SK-N-SH treated with all-trans-retinoic acid at 6 μM for 48 hours (cell line): Measurements from ENCODE around the gene CIPC.

Experiments
- ATAC-seq: fragments of 200-7000 bp; cut with Tn5 transposase; 3 replicates; pipeline ENCODE4 v1.9.1; 2020; ENCODE audit warnings: mild to moderate bottlenecking, moderate library complexity
- ARNTL ChIP-seq: fragments of 450-650 bp; formaldehyde crosslinking; IDR thresholded peaks from 2 replicates; pipeline ENCODE4 v1.5.0; 2020; ENCODE audit warnings: low read depth, mild to moderate bottlenecking, moderate library complexity, borderline replicate concordance
- BACH2 ChIP-seq: fragments of 250-450 bp; sonication (Bioruptor Pico); IDR thresholded peaks from 2 replicates; pipeline ENCODE4 v1.9.0; 2021; ENCODE audit warnings: mild to moderate bottlenecking, borderline replicate concordance
- CREB5 ChIP-seq: fragments of 250-450 bp; sonication (Bioruptor Pico); IDR thresholded peaks from 2 replicates; pipeline ENCODE4 v1.5.1; 2020; ENCODE audit warnings: low read depth, mild to moderate bottlenecking, moderate library complexity
- CSDC2 ChIP-seq: fragments of 250-450 bp; sonication (Bioruptor Pico); IDR thresholded peaks from 2 replicates; pipeline ENCODE4 v1.5.0; 2020; ENCODE audit warnings: mild to moderate bottlenecking, moderate library complexity
- CSRNP3 ChIP-seq: fragments of 250-450 bp; sonication (Bioruptor Pico); IDR thresholded peaks from 2 replicates; pipeline ENCODE4 v1.5.1; 2021; ENCODE audit warnings: mild to moderate bottlenecking, moderate library complexity
- ESRRG ChIP-seq: fragments of 250-450 bp; sonication (Bioruptor Pico); IDR thresholded peaks from 2 replicates; pipeline ENCODE4 v1.6.1; 2021; ENCODE audit warnings: mild to moderate bottlenecking
- GLIS3 ChIP-seq: fragments of 250-450 bp; sonication (Bioruptor Pico); IDR thresholded peaks from 2 replicates; pipeline ENCODE4 v1.5.0; 2020; ENCODE audit warnings: mild to moderate bottlenecking, moderate library complexity
- ISL1 ChIP-seq: fragments of 250-450 bp; sonication (Bioruptor Pico); IDR thresholded peaks from 2 replicates; pipeline ENCODE4 v2.1.2; 2022; ENCODE audit warnings: mild to moderate bottlenecking, moderate library complexity
- OSR1 ChIP-seq: fragments of 250-450 bp; sonication (Bioruptor Pico); IDR thresholded peaks from 2 replicates; pipeline ENCODE4 v1.8.0; 2022; ENCODE audit warnings: moderate library complexity, mild to moderate bottlenecking, inconsistent platforms
- PPARA ChIP-seq: fragments of 250-450 bp; sonication (Bioruptor Pico); IDR thresholded peaks from 2 replicates; pipeline ENCODE4 v1.5.0; 2020; ENCODE audit warnings: mild to moderate bottlenecking, borderline replicate concordance
- RARB ChIP-seq: fragments of 250-450 bp; sonication (Bioruptor Pico); IDR thresholded peaks from 2 replicates; pipeline ENCODE4 v1.8.0; 2021; ENCODE audit warnings: mild to moderate bottlenecking, moderate library complexity
- SNAI2 ChIP-seq: fragments of 250-450 bp; sonication (Bioruptor Pico); IDR thresholded peaks from 2 replicates; pipeline ENCODE4 v1.5.0; 2020; ENCODE audit warnings: mild to moderate bottlenecking, moderate library complexity
- TCF4 ChIP-seq: fragments of 250-450 bp; sonication (Bioruptor Pico); IDR thresholded peaks from 2 replicates; pipeline ENCODE4 v1.8.0; 2021; ENCODE audit warnings: mild to moderate bottlenecking, moderate library complexity, borderline replicate concordance
- TOX ChIP-seq: fragments of 250-450 bp; sonication (Bioruptor Pico); IDR thresholded peaks from 2 replicates; pipeline ENCODE4 v1.8.0; 2021; ENCODE audit warnings: mild to moderate bottlenecking, moderate library complexity, borderline replicate concordance
- TSHZ2 ChIP-seq: fragments of 250-450 bp; sonication (Bioruptor Pico); IDR thresholded peaks from 2 replicates; pipeline ENCODE4 v1.5.0; 2020; ENCODE audit warnings: mild to moderate bottlenecking, moderate library complexity
- ZC3H10 ChIP-seq: fragments of 250-450 bp; sonication (Bioruptor Pico); IDR thresholded peaks from 2 replicates; pipeline ENCODE4 v1.5.1; 2021; ENCODE audit warnings: mild to moderate bottlenecking, moderate library complexity
- ZFP3 ChIP-seq: fragments of 250-450 bp; sonication (Bioruptor Pico); IDR thresholded peaks from 2 replicates; pipeline ENCODE4 v1.5.0; 2020; ENCODE audit warnings: mild to moderate bottlenecking, moderate library complexity
- ZFP30 ChIP-seq: fragments of 450-650 bp; formaldehyde crosslinking; IDR thresholded peaks from 2 replicates; pipeline ENCODE4 v1.5.0; 2022; ENCODE audit warnings: mild to moderate bottlenecking, moderate library complexity
- ZNF565 ChIP-seq: fragments of 450-650 bp; formaldehyde crosslinking; conservative IDR thresholded peaks from 2 replicates; pipeline ENCODE4 v1.5.0; 2020; ENCODE audit warnings: low read depth, mild to moderate bottlenecking, moderate library complexity
- ZNF70 ChIP-seq: fragments of 450-650 bp; formaldehyde crosslinking; IDR thresholded peaks from 2 replicates; pipeline ENCODE4 v1.5.0; 2020; ENCODE audit warnings: mild to moderate bottlenecking, moderate library complexity
- ZNF8 ChIP-seq: fragments of 450-650 bp; formaldehyde crosslinking; IDR thresholded peaks from 2 replicates; pipeline ENCODE4 v1.5.0; 2020; ENCODE audit warnings: mild to moderate bottlenecking, moderate library complexity
- TF ChIP-seq, protein P1 (sequence below): fragments of 250-450 bp; sonication (Bioruptor Pico); IDR thresholded peaks from 2 replicates; pipeline ENCODE4 v1.8.0; 2020; ENCODE audit warnings: mild to moderate bottlenecking, moderate library complexity, borderline replicate concordance

CIPC gene

GRCh38 chr14:77106666-77107065 lies 8.6 kb downstream of the CIPC start:
- no peak for TF ChIP-seq BACH2 (CRISPR knock-in tag)
- TF ChIP-seq TCF4 (CRISPR knock-in tag): no peak
- TF ChIP-seq GLIS3 (CRISPR knock-in tag): no peak
- no peak for TF ChIP-seq ZFP30 (CRISPR knock-in tag)
- TF ChIP-seq RARB (CRISPR knock-in tag): no peak
- TF ChIP-seq ZFP3 (CRISPR knock-in tag): no peak
- TF ChIP-seq ZNF565 (CRISPR knock-in tag): no peak
- no peak for TF ChIP-seq ARNTL (CRISPR knock-in tag)

DNA sequence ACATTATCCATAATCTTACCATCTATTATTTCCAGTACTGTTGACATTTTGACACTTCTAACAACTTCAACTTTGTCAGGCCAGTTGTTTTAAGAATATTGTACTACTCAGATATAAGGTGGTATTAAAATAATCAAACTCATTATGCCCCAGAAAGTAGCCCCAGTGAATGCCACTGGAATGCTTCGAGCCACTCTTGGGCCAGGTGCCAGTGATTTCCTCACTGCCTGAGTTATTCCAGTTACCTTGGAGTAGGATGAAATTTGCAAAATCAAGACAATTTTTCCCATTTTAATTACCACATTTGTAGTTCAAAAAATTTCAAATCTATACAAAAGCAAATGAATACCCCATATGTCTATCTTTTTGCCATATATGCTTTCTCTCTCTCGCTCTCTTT lies 9.2 kb downstream of the CIPC start:
- TF ChIP-seq ZC3H10 (CRISPR knock-in tag) (no peak), ZNF70 (CRISPR knock-in tag) (no peak), SNAI2 (CRISPR knock-in tag) (no peak)
- no peak for ATAC-seq

More at GRCh38 chr14:77106666-77107065, 8.6 kb downstream of the CIPC start:
- ATAC-seq: no peak

DNA sequence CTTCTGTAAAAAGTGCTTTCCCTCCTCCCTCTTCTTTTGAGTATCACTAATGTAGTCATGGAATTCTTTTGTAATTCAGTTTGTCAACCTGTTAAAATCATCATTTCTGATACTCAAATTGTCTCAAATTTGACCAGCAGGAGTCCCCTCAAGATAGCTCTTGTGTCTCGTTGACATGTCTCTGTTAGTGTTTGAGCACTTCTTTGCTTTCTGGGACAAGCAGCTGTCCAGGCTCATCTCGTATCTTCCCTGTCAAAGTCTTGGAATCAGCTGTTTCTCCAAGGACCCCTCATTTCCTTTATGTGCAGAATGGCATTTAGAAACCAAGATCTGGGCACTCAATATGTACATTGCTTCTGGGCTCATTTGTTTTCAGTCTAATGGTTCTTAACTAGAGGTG lies 10.7 kb downstream of the CIPC start:
- TF ChIP-seq ISL1 (CRISPR knock-in tag) (no peak), ZC3H10 (CRISPR knock-in tag) (no peak), CSDC2 (CRISPR knock-in tag) (no peak), PPARA (CRISPR knock-in tag) (no peak), SNAI2 (CRISPR knock-in tag) (no peak), CREB5 (CRISPR knock-in tag) (no peak), ARNTL (CRISPR knock-in tag) (no peak), TSHZ2 (no peak), GLIS3 (CRISPR knock-in tag) (no peak)
- TF ChIP-seq, all 23 proteins: peak for 0
- ATAC-seq: no peak

GRCh38 chr14:77109656-77110055 lies 11.6 kb downstream of the CIPC start:
- TF ChIP-seq CSRNP3: no peak
- no peak for TF ChIP-seq ZNF70 (CRISPR knock-in tag)
- no peak for TF ChIP-seq ISL1 (CRISPR knock-in tag)
- TF ChIP-seq GLIS3 (CRISPR knock-in tag): no peak
- no peak for TF ChIP-seq BACH2 (CRISPR knock-in tag)
- TF ChIP-seq ESRRG (CRISPR knock-in tag): no peak
- TF ChIP-seq, protein P1, sequence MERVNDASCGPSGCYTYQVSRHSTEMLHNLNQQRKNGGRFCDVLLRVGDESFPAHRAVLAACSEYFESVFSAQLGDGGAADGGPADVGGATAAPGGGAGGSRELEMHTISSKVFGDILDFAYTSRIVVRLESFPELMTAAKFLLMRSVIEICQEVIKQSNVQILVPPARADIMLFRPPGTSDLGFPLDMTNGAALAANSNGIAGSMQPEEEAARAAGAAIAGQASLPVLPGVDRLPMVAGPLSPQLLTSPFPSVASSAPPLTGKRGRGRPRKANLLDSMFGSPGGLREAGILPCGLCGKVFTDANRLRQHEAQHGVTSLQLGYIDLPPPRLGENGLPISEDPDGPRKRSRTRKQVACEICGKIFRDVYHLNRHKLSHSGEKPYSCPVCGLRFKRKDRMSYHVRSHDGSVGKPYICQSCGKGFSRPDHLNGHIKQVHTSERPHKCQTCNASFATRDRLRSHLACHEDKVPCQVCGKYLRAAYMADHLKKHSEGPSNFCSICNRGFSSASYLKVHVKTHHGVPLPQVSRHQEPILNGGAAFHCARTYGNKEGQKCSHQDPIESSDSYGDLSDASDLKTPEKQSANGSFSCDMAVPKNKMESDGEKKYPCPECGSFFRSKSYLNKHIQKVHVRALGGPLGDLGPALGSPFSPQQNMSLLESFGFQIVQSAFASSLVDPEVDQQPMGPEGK: no peak
- no peak for TF ChIP-seq ZNF8
- TF ChIP-seq TSHZ2: no peak
- TF ChIP-seq ARNTL (CRISPR knock-in tag): no peak
- no peak for TF ChIP-seq ZFP30 (CRISPR knock-in tag)
- no peak for TF ChIP-seq OSR1 (CRISPR knock-in tag)
- no peak for TF ChIP-seq RARB (CRISPR knock-in tag)
- no peak for TF ChIP-seq CSDC2 (CRISPR knock-in tag)
- no peak for TF ChIP-seq ZC3H10 (CRISPR knock-in tag)
- no peak for TF ChIP-seq ZNF565 (CRISPR knock-in tag)
- TF ChIP-seq TOX: no peak
- ATAC-seq: no peak
